ENCODE data around the gene GP9. TPM values are rescaled to one million over a fixed set of nuclear protein-coding genes. Genes with fewer than 3 reads are reported as not detected.

The GP9 gene
- not detected for total RNA-seq

DNA sequence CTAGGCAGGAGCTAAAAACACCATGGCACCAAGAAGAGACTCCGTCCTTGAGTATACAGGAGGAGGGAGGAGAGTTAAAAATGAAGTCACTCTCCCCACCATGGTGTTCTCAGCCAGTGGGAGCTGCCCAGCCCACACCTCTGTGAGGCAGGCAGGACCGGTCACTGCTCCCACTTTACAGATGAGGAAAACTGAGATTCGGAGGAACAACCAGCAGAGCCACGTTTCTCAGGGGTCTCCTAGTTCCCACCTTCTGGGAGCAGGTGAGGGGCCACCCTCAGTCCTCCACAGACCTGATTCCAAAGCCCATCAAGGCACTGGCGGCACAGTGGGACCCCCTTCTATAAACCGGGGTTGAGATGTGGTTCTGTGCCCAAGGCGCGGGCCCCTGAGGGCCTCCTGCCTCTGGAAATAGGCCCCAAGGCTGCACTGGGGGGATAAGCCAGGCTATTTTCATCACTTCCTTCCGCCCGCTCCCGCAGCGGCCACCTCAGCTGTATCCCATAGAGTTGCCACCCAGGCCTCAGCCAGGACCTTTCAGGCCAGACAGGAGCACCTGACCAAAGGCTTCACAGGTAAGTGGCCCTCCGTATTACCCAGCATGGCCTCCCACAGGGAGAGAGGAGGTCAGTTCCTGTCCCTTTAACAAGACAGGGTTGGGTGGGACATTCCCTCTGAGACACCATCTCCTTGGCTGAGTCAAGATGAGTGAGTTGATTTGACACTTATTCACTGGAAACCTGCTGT lies at the start of gene GP9:
Gene GP9, plus strand, starts transcription at position 504 of the 747 bp plus-strand sequence. CDS start 961 bp downstream, outside the sequence.
- Mint-ChIP-seq H3K27me3 (ENCODE audit: low read depth) (no peaks in the 10 kb centered on the region), H3K4me3 (no peak within 1 kb of the TSS), H3K36me3 (ENCODE audit: insufficient read depth) (no peaks in the 10 kb centered on the region), H3K9me3 (no peaks in the 10 kb centered on the region), H3K4me1 (ENCODE audit: low read depth) (peaks cover 9% of the 10 kb centered on the region)
- no peak for DNase-seq
- peak; percentile 46 to 48 for ATAC-seq

DNA sequence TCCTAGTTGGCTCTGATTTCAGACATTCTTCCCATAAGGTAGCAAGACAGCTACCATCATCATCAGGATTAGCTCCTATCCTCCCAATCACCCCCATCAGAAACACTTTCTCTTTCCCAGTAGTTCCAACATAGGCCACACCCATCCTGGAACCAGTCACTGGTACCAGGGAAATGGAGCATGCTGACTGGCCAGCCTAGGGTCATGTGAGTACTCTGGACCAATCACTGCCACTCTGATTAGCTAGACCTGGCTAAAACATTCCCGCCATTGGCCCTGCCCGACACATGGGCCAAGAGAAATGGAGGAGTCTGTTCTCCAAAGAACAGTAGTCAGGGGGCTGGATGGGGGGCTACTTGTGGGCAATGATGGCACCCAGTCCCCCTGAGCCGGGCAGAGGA lies 47.1 kb upstream of the GP9 start:
- DNase-seq (no peak), ATAC-seq (no peak)
- H3K36me3 Mint-ChIP-seq (ENCODE audit: insufficient read depth) = no peaks in the 10 kb centered on the region
- H3K4me1 Mint-ChIP-seq (ENCODE audit: low read depth) = peaks cover 38% of the 10 kb centered on the region
- H3K4me3 Mint-ChIP-seq = no peak overlapping the region
- no peaks in the 10 kb centered on the region for H3K27me3 Mint-ChIP-seq (ENCODE audit: low read depth)
- no peaks in the 10 kb centered on the region for H3K9me3 Mint-ChIP-seq

DNA sequence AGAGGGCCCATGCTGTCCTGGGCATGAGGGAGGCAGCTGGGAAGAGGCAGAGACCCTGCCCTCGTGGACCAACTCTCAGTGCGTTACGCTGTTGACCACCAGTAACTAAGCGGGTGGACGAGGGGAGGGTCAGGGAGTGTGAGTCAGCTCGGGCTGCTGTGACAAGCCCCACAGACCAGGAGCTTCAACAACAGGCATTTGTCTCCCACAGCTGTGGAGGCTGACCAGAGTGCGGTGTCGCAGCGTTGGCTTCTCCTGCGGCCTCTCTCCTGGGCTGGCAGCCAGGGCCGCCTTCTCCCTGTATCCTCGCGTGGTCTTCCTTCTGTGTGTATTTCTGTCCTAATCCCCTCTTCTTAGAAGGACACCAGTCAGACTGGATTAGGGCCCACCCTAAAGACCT lies 46.4 kb upstream of the GP9 start:
- H3K9me3 Mint-ChIP-seq = no peaks in the 10 kb centered on the region
- no peaks in the 10 kb centered on the region for H3K36me3 Mint-ChIP-seq (ENCODE audit: insufficient read depth)
- peaks cover 42% of the 10 kb centered on the region for H3K4me1 Mint-ChIP-seq (ENCODE audit: low read depth)

DNA sequence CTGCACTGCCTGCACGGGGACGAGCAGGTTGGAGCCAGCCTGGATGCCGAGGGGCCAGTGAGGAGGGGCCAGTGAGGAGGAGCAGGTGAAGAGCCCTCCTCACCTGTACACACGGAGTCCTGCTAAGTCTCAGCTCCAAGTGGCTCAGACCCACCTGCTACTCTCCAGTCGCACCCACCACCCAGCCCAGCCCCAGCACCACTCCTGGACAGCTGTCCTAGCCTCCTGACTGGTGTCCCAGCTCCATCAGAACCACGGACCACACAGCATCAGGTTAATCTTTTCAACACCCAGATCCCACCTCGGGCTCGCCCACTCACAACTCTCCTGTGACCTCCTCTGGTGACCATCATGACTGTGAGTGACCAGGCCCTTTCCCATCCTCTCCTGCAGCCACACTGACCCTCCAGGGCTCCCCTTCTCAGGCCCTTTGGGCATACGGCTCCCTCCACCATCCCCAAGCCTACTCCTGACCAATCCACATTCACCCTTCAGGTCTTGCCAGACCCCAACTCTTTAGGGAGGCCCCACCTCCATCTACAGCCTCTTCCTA lies 45.7 kb upstream of the GP9 start:
- DNase-seq = no peak
- Mint-ChIP-seq H3K9me3 (no peaks in the 10 kb centered on the region), H3K4me3 (no peak overlapping the region), H3K36me3 (ENCODE audit: insufficient read depth) (no peaks in the 10 kb centered on the region), H3K27me3 (ENCODE audit: low read depth) (no peaks in the 10 kb centered on the region), H3K4me1 (ENCODE audit: low read depth) (peaks cover 42% of the 10 kb centered on the region)
- no peak for ATAC-seq

More for the DNA sequence above, 46.4 kb upstream of the GP9 start:
- DNase-seq = no peak
- Mint-ChIP-seq H3K27me3 (ENCODE audit: low read depth) (no peaks in the 10 kb centered on the region), H3K4me3 (no peak overlapping the region)
- no peak for ATAC-seq

DNA sequence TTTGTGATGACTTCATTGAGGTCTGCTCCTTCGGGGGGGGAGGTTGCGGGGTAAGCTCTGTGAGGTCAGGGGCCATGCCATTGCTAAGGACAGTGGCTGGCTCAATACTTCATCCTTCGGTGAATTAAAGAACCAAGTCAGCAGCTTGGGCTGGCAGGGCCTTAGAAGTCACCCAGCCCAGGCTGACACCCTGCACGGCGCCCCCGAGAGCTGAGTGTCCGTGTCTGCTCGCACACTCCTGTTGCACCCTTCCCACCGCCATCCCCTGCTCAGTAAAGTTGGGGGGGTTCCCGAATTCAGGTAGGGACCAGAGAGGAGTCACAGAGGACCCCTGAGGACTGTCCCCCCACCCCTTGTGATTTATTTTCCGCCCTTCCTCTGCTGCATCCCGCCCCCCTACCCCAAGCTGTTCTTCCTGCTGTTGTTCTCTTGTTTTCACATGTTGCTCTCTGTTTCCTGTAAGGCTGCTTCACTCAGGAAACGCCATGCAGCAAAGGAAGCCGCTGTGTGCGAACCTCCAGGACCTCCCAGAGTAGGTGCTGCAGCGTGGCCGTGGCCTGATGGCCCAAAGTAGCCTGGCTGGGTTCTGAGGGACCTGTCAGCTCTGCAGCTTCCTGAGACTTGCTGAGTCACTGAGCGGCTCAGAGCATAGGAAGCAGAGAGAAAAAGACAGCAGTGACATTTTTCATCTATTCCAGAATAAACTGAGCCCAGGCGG lies 45.0 kb upstream of the GP9 start:
- H3K4me1 Mint-ChIP-seq (ENCODE audit: low read depth) = peaks cover 42% of the 10 kb centered on the region
- ATAC-seq (peak; percentile 70 to 73), DNase-seq (peak; percentile 28)
- H3K9me3 Mint-ChIP-seq = no peaks in the 10 kb centered on the region
- peak overlapping the region; percentile 78 for H3K4me3 Mint-ChIP-seq
- no peaks in the 10 kb centered on the region for H3K27me3 Mint-ChIP-seq (ENCODE audit: low read depth)
- H3K36me3 Mint-ChIP-seq (ENCODE audit: insufficient read depth) = no peaks in the 10 kb centered on the region

DNA sequence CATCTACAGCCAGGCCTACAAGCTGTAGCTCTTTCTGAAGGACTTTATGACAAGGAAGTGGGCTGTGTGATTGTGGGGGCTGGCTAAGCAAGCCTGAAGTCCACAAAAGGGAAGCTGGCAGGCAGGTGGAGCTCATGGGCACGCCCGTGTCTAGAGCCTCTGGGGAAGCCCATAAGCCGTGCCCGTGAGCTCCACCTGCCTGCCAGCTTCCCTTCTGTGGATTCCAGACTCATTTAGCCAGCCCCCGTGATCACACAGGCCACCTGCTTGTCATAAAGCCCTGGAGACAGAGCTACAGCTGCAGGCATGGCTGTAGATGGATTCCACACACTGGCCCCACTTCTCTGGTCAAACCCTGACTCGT lies 44.2 kb upstream of the GP9 start:
- Mint-ChIP-seq H3K27me3 (ENCODE audit: low read depth) (no peaks in the 10 kb centered on the region), H3K4me1 (ENCODE audit: low read depth) (peaks cover 42% of the 10 kb centered on the region), H3K9me3 (no peaks in the 10 kb centered on the region), H3K36me3 (ENCODE audit: insufficient read depth) (no peaks in the 10 kb centered on the region), H3K4me3 (peak overlapping the region; percentile 78)
- peak; percentile 47 for DNase-seq
- ATAC-seq = peak; percentile 65 to 76

DNA sequence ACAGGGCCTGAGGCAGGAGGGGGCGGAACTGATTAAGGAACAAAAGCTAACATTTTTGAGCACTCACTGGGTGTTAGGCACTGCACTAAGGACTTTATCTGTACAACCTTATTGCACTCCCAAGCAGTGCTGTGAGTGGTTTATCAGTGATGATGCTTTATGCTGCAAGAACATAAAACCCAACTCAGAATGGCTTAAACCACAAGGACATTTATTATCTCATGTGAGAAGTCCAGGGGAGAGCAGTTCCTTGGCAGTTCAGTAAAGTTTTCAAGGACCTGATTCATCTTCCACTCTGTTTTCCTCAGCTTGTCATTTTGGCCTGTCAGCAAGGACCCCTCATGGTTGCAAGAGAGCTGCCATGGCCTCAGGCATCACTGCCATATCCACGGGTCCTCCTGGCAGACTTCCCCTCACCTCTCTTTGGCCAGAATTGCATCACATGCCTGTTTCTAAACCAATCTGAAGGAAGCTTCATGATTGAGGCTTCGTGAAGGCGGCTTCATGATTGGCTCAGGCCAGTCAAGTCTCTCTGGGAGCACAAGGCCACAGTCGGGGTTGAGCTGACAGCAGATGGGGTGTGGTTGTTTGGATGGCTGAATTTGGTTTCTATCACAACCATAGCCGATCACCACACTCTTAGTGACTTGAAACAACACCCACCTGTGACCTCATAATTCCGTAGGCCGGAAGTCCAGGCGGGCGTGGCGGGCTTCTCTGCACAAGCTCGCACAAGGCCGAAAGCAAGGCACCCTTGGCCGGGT lies 43.7 kb upstream of the GP9 start:
- Mint-ChIP-seq H3K27me3 (ENCODE audit: low read depth) (no peaks in the 10 kb centered on the region), H3K36me3 (ENCODE audit: insufficient read depth) (no peaks in the 10 kb centered on the region), H3K4me1 (ENCODE audit: low read depth) (peaks cover 42% of the 10 kb centered on the region), H3K4me3 (no peak overlapping the region), H3K9me3 (no peaks in the 10 kb centered on the region)
- peak in 1 of 2 donors; percentile 11 for ATAC-seq
- no peak for DNase-seq

DNA sequence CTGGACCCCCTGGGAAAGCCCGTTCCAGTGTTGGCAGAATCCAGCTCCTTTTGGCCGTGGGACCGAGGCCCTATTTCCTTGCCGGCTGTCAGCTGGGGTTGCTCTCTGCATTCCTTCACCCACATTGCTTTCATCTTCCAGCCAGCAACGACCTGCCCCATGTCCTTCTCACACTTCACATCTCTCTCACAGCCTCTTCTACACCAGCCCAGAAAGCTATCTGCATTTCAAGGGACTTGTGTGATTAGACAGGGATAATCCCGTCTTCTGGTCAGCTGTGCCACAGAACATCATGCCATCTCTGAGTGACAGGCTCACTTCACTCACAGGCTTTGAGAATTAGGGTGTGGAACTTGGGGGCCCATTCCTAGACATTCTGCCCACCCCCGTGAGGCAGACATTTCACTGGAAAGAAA lies 43.1 kb upstream of the GP9 start:
- no peak for DNase-seq
- Mint-ChIP-seq H3K4me3 (peak overlapping the region; percentile 1), H3K9me3 (no peaks in the 10 kb centered on the region), H3K27me3 (ENCODE audit: low read depth) (no peaks in the 10 kb centered on the region), H3K36me3 (ENCODE audit: insufficient read depth) (no peaks in the 10 kb centered on the region), H3K4me1 (ENCODE audit: low read depth) (peaks cover 43% of the 10 kb centered on the region)
- ATAC-seq = no peak

DNA sequence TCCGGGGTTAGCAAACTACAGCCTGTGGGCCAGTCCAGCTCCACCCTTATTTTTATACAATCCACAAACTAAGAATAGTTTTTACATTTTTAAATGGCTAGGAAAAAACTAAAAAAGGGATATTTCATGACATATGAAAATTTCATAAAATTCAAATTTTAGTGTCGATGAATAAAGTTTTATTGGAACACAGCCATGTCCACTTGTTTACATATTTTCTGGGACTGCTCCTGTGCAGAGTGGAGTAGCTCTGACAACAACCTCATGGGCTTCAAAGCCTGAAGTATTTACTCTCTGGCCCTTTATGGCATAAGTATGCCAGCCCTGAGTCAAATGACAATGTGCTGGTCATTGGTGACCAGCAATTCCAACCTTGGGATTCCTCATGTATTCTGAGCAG lies 42.3 kb upstream of the GP9 start:
- no peaks in the 10 kb centered on the region for H3K27me3 Mint-ChIP-seq (ENCODE audit: low read depth)
- no peaks in the 10 kb centered on the region for H3K9me3 Mint-ChIP-seq
- H3K36me3 Mint-ChIP-seq (ENCODE audit: insufficient read depth) = no peaks in the 10 kb centered on the region
- H3K4me1 Mint-ChIP-seq (ENCODE audit: low read depth) = peaks cover 43% of the 10 kb centered on the region
- no peak overlapping the region for H3K4me3 Mint-ChIP-seq
- ATAC-seq = no peak
- DNase-seq = no peak

DNA sequence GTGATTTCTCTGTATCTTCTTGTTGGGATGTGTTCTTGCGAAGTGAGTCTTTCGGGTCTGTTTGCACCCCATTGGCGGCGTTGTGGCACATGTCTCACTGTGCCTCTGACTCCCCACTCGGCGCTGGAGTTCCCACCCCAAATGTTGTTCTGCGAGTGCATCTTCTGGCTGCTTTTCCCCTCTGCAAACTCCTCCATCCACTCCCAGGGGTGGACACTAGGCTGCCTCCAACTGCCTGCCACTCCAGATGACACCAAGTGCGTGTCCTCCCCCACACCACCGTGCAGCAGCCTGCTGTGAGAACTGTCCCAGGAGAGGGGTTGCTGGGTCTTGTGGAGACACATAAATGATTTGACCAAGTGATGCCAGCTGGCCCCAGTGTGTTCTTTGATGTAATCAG lies 41.8 kb upstream of the GP9 start:
- H3K9me3 Mint-ChIP-seq = no peaks in the 10 kb centered on the region
- H3K4me3 Mint-ChIP-seq = no peak overlapping the region
- no peaks in the 10 kb centered on the region for H3K27me3 Mint-ChIP-seq (ENCODE audit: low read depth)
- DNase-seq = no peak
- H3K4me1 Mint-ChIP-seq (ENCODE audit: low read depth) = peaks cover 43% of the 10 kb centered on the region
- no peak for ATAC-seq
- no peaks in the 10 kb centered on the region for H3K36me3 Mint-ChIP-seq (ENCODE audit: insufficient read depth)

DNA sequence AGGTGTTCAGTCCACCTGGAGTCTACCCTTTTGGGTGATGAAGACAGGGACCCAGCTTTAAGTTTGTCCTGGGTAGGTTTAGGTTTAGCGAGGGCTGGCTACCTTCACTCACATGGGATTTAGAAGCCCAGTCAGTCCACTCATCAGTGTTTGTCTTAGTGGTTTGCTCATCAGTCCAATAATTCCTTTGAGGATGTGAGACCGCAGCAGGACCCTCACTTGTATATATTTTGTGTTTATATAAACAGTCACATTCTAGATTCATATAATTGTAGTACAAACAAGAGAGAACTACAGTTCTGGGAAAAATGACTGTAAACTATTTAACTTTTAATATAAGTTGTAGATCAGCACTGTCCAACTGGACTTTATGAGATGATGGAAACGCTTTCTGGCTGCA lies 41.3 kb upstream of the GP9 start:
- no peaks in the 10 kb centered on the region for H3K9me3 Mint-ChIP-seq
- H3K4me1 Mint-ChIP-seq (ENCODE audit: low read depth) = peaks cover 43% of the 10 kb centered on the region
- no peak for DNase-seq
- no peaks in the 10 kb centered on the region for H3K27me3 Mint-ChIP-seq (ENCODE audit: low read depth)
- ATAC-seq = no peak
- no peak overlapping the region for H3K4me3 Mint-ChIP-seq
- no peaks in the 10 kb centered on the region for H3K36me3 Mint-ChIP-seq (ENCODE audit: insufficient read depth)

DNA sequence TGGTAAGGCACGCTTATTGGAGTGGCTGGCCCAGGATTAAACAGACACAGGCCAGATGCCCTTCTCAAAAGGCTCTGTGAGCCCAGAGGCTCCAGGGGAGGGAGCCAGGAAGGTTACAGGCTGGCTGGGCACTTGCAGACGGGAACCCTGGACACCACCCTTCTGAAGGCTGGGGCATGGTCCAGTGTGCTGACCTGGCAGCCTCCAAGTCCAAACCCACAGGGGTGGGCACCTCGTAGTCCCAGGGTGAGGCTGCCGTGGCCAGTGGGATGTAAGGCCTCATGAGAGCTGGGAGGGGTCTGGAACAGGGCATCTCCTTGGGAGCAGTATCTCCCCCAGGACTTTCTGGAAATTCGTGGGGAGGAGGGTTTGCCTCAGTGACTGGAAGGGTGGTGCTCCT lies 39.9 kb upstream of the GP9 start:
- Mint-ChIP-seq H3K4me1 (ENCODE audit: low read depth) (peaks cover 32% of the 10 kb centered on the region), H3K36me3 (ENCODE audit: insufficient read depth) (no peaks in the 10 kb centered on the region), H3K9me3 (no peaks in the 10 kb centered on the region), H3K4me3 (no peak overlapping the region), H3K27me3 (ENCODE audit: low read depth) (no peaks in the 10 kb centered on the region)
- ATAC-seq = no peak
- no peak for DNase-seq

DNA sequence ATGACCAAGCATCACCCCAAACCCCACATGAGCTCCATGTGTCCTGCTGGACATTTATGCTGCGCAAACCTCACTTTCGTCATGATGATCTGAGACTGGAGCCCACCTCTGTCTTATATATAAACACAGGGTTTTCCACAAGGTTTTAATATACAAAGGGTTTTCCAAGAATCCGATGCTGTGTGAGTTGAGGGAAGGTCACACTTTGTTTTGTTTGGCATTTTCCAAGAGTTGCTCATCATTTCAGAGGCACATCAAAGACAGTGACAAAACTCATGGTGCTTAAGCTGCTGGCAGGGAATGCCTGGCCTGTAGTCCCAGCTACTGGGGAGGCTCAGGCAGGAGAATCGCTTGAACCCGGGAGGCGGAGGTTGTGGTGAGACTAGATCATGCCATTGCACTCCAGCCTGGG lies 39.4 kb upstream of the GP9 start:
- Mint-ChIP-seq H3K36me3 (ENCODE audit: insufficient read depth) (no peaks in the 10 kb centered on the region), H3K27me3 (ENCODE audit: low read depth) (no peaks in the 10 kb centered on the region), H3K4me3 (no peak overlapping the region), H3K9me3 (no peaks in the 10 kb centered on the region), H3K4me1 (ENCODE audit: low read depth) (peaks cover 31% of the 10 kb centered on the region)
- DNase-seq (no peak), ATAC-seq (no peak)

Measured in activated T-cell treated with anti-CD3 and anti-CD28 coated beads, Interleukin-2, amount 50 U/mL, for 4 hours (primary cell).